IPS-18a (cell line): Measurements from ENCODE around the gene CNTN1.

Experiments used
- H3K27ac ChIP-seq: one replicate; pipeline ENCODE4 v1.5.1; 2013; ENCODE audit warnings: low read length
- H3K27me3 ChIP-seq: one replicate; pipeline ENCODE4 v1.6.1; 2013; ENCODE audit warnings: mild to moderate bottlenecking, low read length; ENCODE audit not compliant: control insufficient read depth, insufficient read depth
- H3K36me3 ChIP-seq: one replicate; pipeline ENCODE4 v1.6.1; 2013; ENCODE audit warnings: low read depth, low read length; ENCODE audit not compliant: control insufficient read depth
- H3K4me1 ChIP-seq: one replicate; pipeline ENCODE4 v1.6.1; 2013; ENCODE audit warnings: low read depth, low read length; ENCODE audit not compliant: control insufficient read depth
- H3K4me3 ChIP-seq: one replicate; pipeline ENCODE4 v1.5.1; 2013; ENCODE audit warnings: low read length
- H3K9ac ChIP-seq: one replicate; pipeline ENCODE4 v1.6.1; 2013; ENCODE audit warnings: mild to moderate bottlenecking, low read length, moderate library complexity
- H3K9me3 ChIP-seq: one replicate; pipeline ENCODE4 v1.6.1; 2013; ENCODE audit warnings: low read depth, low read length; ENCODE audit not compliant: control insufficient read depth

The CNTN1 gene

GRCh38 chr12:41051954-41052353, 359.7 kb downstream of the CNTN1 start:
- H3K4me1 ChIP-seq, result no peaks in the 10 kb centered on the region

GRCh38 chr12:41052441-41052840, 360.2 kb downstream of the CNTN1 start:
- H3K4me1 ChIP-seq, result no peaks in the 10 kb centered on the region
- H3K27me3 ChIP-seq, result no peaks in the 10 kb centered on the region
- H3K27ac ChIP-seq, result no peak overlapping the region
- no peaks in the 10 kb centered on the region for H3K36me3 ChIP-seq
- H3K4me3 ChIP-seq, result no peak overlapping the region
- no peaks in the 10 kb centered on the region for H3K9me3 ChIP-seq
- no peak overlapping the region for H3K9ac ChIP-seq

More at GRCh38 chr12:41051954-41052353, 359.7 kb downstream of the CNTN1 start:
- Histone ChIP-seq H3K9ac (no peak overlapping the region), H3K4me3 (no peak overlapping the region), H3K27me3 (no peaks in the 10 kb centered on the region), H3K27ac (no peak overlapping the region), H3K9me3 (no peaks in the 10 kb centered on the region), H3K36me3 (no peaks in the 10 kb centered on the region)

GRCh38 chr12:41053046-41053445, 360.8 kb downstream of the CNTN1 start:
- Histone ChIP-seq H3K9ac (no peak overlapping the region), H3K4me3 (no peak overlapping the region), H3K27ac (no peak overlapping the region), H3K9me3 (no peaks in the 10 kb centered on the region), H3K36me3 (no peaks in the 10 kb centered on the region), H3K4me1 (no peaks in the 10 kb centered on the region), H3K27me3 (no peaks in the 10 kb centered on the region)

- H3K36me3 ChIP-seq, result no peaks in the 10 kb centered on the region
- H3K4me1 ChIP-seq, result no peaks in the 10 kb centered on the region
- no peak overlapping the region for H3K9ac ChIP-seq
- H3K27ac ChIP-seq, result no peak overlapping the region
- H3K4me3 ChIP-seq, result no peak overlapping the region
- H3K9me3 ChIP-seq, result no peaks in the 10 kb centered on the region
- no peaks in the 10 kb centered on the region for H3K27me3 ChIP-seq
Observed at GRCh38 chr12:41055875-41056577, 363.8 kb downstream of the CNTN1 start.

- Histone ChIP-seq H3K27me3 (no peaks in the 10 kb centered on the region), H3K4me1 (no peaks in the 10 kb centered on the region), H3K4me3 (no peak overlapping the region), H3K27ac (no peak overlapping the region), H3K9me3 (no peaks in the 10 kb centered on the region), H3K9ac (no peak overlapping the region), H3K36me3 (no peaks in the 10 kb centered on the region)
Observed at GRCh38 chr12:41058266-41058665, 366.0 kb downstream of the CNTN1 start.

- no peak overlapping the region for H3K27ac ChIP-seq
- H3K4me3 ChIP-seq, result no peak overlapping the region
- H3K9ac ChIP-seq, result no peak overlapping the region
- H3K4me1 ChIP-seq, result no peaks in the 10 kb centered on the region
- no peaks in the 10 kb centered on the region for H3K9me3 ChIP-seq
- no peaks in the 10 kb centered on the region for H3K36me3 ChIP-seq
- no peaks in the 10 kb centered on the region for H3K27me3 ChIP-seq
Observed at GRCh38 chr12:41061192-41061591, 369.0 kb downstream of the CNTN1 start.

- Histone ChIP-seq H3K27me3 (no peaks in the 10 kb centered on the region), H3K36me3 (no peaks in the 10 kb centered on the region), H3K9me3 (no peaks in the 10 kb centered on the region), H3K4me3 (no peak overlapping the region), H3K4me1 (peaks cover 3% of the 10 kb centered on the region), H3K9ac (no peak overlapping the region), H3K27ac (no peak overlapping the region)
Observed at GRCh38 chr12:41064411-41064810, 372.2 kb downstream of the CNTN1 start.

- Histone ChIP-seq H3K27ac (no peak overlapping the region), H3K9me3 (no peaks in the 10 kb centered on the region), H3K27me3 (no peaks in the 10 kb centered on the region), H3K9ac (no peak overlapping the region), H3K36me3 (no peaks in the 10 kb centered on the region), H3K4me3 (no peak overlapping the region), H3K4me1 (peaks cover 3% of the 10 kb centered on the region)
Observed at GRCh38 chr12:41067941-41068645, 375.9 kb downstream of the CNTN1 start.

GRCh38 chr12:41073633-41074472, 381.6 kb downstream of the CNTN1 start:
- Histone ChIP-seq H3K4me3 (no peak overlapping the region), H3K9ac (no peak overlapping the region), H3K27ac (no peak overlapping the region), H3K36me3 (no peaks in the 10 kb centered on the region), H3K9me3 (no peaks in the 10 kb centered on the region), H3K4me1 (no peaks in the 10 kb centered on the region), H3K27me3 (no peaks in the 10 kb centered on the region)

- no peak overlapping the region for H3K4me3 ChIP-seq
- H3K9ac ChIP-seq, result no peak overlapping the region
- no peaks in the 10 kb centered on the region for H3K36me3 ChIP-seq
- H3K27ac ChIP-seq, result no peak overlapping the region
- H3K27me3 ChIP-seq, result no peaks in the 10 kb centered on the region
- H3K9me3 ChIP-seq, result no peaks in the 10 kb centered on the region
- no peaks in the 10 kb centered on the region for H3K4me1 ChIP-seq
Observed at GRCh38 chr12:41074473-41074769, 382.2 kb downstream of the CNTN1 start.

GRCh38 chr12:41076114-41076513, 383.9 kb downstream of the CNTN1 start:
- H3K9ac ChIP-seq, result no peak overlapping the region
- no peak overlapping the region for H3K4me3 ChIP-seq
- no peaks in the 10 kb centered on the region for H3K9me3 ChIP-seq
- H3K27ac ChIP-seq, result no peak overlapping the region
- no peaks in the 10 kb centered on the region for H3K36me3 ChIP-seq
- no peaks in the 10 kb centered on the region for H3K27me3 ChIP-seq
- no peaks in the 10 kb centered on the region for H3K4me1 ChIP-seq
